ENCODE data around the gene MAP3K5.

MAP3K5 gene

GRCh38 chr6:136685540-136686108, 106.7 kb downstream of the MAP3K5 start:
- DNase-seq (ENCODE audit: low spot score): no peak

GRCh38 chr6:136684466-136684865, 107.8 kb downstream of the MAP3K5 start:
- DNase-seq (ENCODE audit: low spot score): no peak

GRCh38 chr6:136683209-136683941, 108.9 kb downstream of the MAP3K5 start:
- no peak for DNase-seq (ENCODE audit: low spot score)

GRCh38 chr6:136682292-136682691, 110.0 kb downstream of the MAP3K5 start:
- DNase-seq (ENCODE audit: low spot score): no peak

GRCh38 chr6:136677822-136678221, 114.5 kb downstream of the MAP3K5 start:
- DNase-seq (ENCODE audit: low spot score): no peak

GRCh38 chr6:136677344-136677743, 114.9 kb downstream of the MAP3K5 start:
- DNase-seq (ENCODE audit: low spot score): no peak

- no peak for DNase-seq (ENCODE audit: low spot score)
These were observed 116.2 kb downstream of the MAP3K5 start for GRCh38 chr6:136676075-136676474.

GRCh38 chr6:136673571-136673970, 118.7 kb downstream of the MAP3K5 start:
- no peak for DNase-seq (ENCODE audit: low spot score)

GRCh38 chr6:136672144-136672543, 120.1 kb downstream of the MAP3K5 start:
- DNase-seq (ENCODE audit: low spot score): no peak

- no peak for DNase-seq (ENCODE audit: low spot score)
These were observed 123.0 kb downstream of the MAP3K5 start for GRCh38 chr6:136669299-136669699.

- no peak for DNase-seq (ENCODE audit: low spot score)
These were observed 123.7 kb downstream of the MAP3K5 start for GRCh38 chr6:136668571-136668970.

- DNase-seq (ENCODE audit: low spot score): no peak
These were observed 126.2 kb downstream of the MAP3K5 start for GRCh38 chr6:136666041-136666440.

- DNase-seq (ENCODE audit: low spot score): no peak
These were observed 129.7 kb downstream of the MAP3K5 start for GRCh38 chr6:136662347-136663237.

GRCh38 chr6:136660727-136661126, 131.6 kb downstream of the MAP3K5 start:
- no peak for DNase-seq (ENCODE audit: low spot score)

GRCh38 chr6:136659991-136660499, 132.2 kb downstream of the MAP3K5 start:
- no peak for DNase-seq (ENCODE audit: low spot score)

GRCh38 chr6:136658711-136659110, 133.6 kb downstream of the MAP3K5 start:
- DNase-seq (ENCODE audit: low spot score): no peak

GRCh38 chr6:136657666-136658065, 134.6 kb downstream of the MAP3K5 start:
- no peak for DNase-seq (ENCODE audit: low spot score)

- no peak for DNase-seq (ENCODE audit: low spot score)
These were observed 136.2 kb downstream of the MAP3K5 start for GRCh38 chr6:136656121-136656520.

- DNase-seq (ENCODE audit: low spot score): no peak
These were observed 136.8 kb downstream of the MAP3K5 start for GRCh38 chr6:136655239-136656014.

- DNase-seq (ENCODE audit: low spot score): no peak
These were observed 138.2 kb downstream of the MAP3K5 start for GRCh38 chr6:136654086-136654485.

- no peak for DNase-seq (ENCODE audit: low spot score)
These were observed 139.6 kb downstream of the MAP3K5 start for GRCh38 chr6:136652656-136653055.

GRCh38 chr6:136651982-136652381, 140.3 kb downstream of the MAP3K5 start:
- DNase-seq (ENCODE audit: low spot score): no peak
